Muscle of leg (tissue), 11 donors: ENCODE results near the gene POU3F1. TPM values are rescaled to one million over a fixed set of nuclear protein-coding genes. Genes with fewer than 3 reads are reported as not detected.
A peak's percentile ranks its signal among the peaks of the same experiment; 100 is the strongest.

Experiments
- DNase-seq: peaks from one replicate; pipeline ENCODE4 v3.0.0; 2013
- H3K27ac ChIP-seq: one replicate; pipeline ENCODE4 v1.5.1; 2013; ENCODE audit warnings: mild to moderate bottlenecking, low read length, control low read depth
- H3K27me3 ChIP-seq: one replicate; pipeline ENCODE4 v1.6.1; 2013; ENCODE audit warnings: low read length; ENCODE audit not compliant: control insufficient read depth, insufficient read depth
- H3K36me3 ChIP-seq: one replicate; pipeline ENCODE4 v1.6.1; 2013; ENCODE audit warnings: low read length; ENCODE audit not compliant: control insufficient read depth, insufficient read depth
- H3K4me1 ChIP-seq: one replicate; pipeline ENCODE4 v1.6.1; 2013; ENCODE audit warnings: low read length; ENCODE audit not compliant: control insufficient read depth, insufficient read depth
- H3K4me3 ChIP-seq: one replicate; pipeline ENCODE4 v1.5.1; 2013; ENCODE audit warnings: low read length, control low read depth
- H3K9me3 ChIP-seq: replicated peaks from 2 replicates; pipeline ENCODE4 v1.6.1; 2013; ENCODE audit warnings: low read depth, low read length; ENCODE audit not compliant: control insufficient read depth
- WGBS: methylation state at CpG from one replicate; pipeline ENCODE4 v1.1.5; 2013; ENCODE audit warnings: missing lambda C conversion rate; ENCODE audit not compliant: insufficient coverage; 5-methylcytosine and 5-hydroxymethylcytosine counted together
- polyA plus RNA-seq, 8 donors: library from polyadenylated mRNA; unstranded; fragments of 120-200 nt; gene quantifications; one replicate each; pipeline versions ENCODE4 v1.2.1 to v1.2.3, GENCODE V29; 2013; ENCODE audit warnings: inconsistent platforms in 1 of 8, low replicate concordance in 1 of 8; ENCODE audit not compliant: insufficient read length in 8 of 8, insufficient read depth in 1 of 8
- total RNA-seq: library from RNA; stranded (reverse); fragments of 120-200 nt; gene quantifications from one replicate; pipeline ENCODE4 v1.2.4, GENCODE V29; 2013

Gene POU3F1
- total and polyA plus RNA-seq, 9 donors: 0.68 to 1.9 (median 1.2) TPM

- no peaks in the 10 kb centered on the region for H3K9me3 ChIP-seq
- H3K36me3 ChIP-seq: peaks cover 3% of the 10 kb centered on the region
- DNase-seq: peak; percentile 91
- no peaks in the 10 kb centered on the region for H3K27me3 ChIP-seq
- H3K4me3 ChIP-seq: peak within 1 kb of the TSS; percentile 91
- 1% methylated on average over 54 of the region's 83 CpGs for WGBS
- peaks cover 73% of the 10 kb centered on the region for H3K4me1 ChIP-seq
- peak within 1 kb of the TSS; percentile 94 for H3K27ac ChIP-seq
Observed at GRCh38 chr1:38005195-38006007, 41.2 kb downstream of the POU3F1 start, which contains the start of gene FHL3. TSS of gene FHL3 (minus strand) at chr1:38005514. CDS start at chr1:37999412, 6,102 bp downstream.

- Histone ChIP-seq H3K27me3 (no peaks in the 10 kb centered on the region), H3K36me3 (peaks cover 3% of the 10 kb centered on the region), H3K27ac (peak overlapping the region; percentile 94), H3K4me3 (peak overlapping the region; percentile 91), H3K4me1 (peaks cover 73% of the 10 kb centered on the region), H3K9me3 (no peaks in the 10 kb centered on the region)
- peak; percentile 35 for DNase-seq
- WGBS: 2% methylated on average over 21 of the region's 26 CpGs
Observed at GRCh38 chr1:38004284-38005108, 42.1 kb downstream of the POU3F1 start.

GRCh38 chr1:38003261-38004250 is 43.0 kb downstream of the POU3F1 start:
- H3K4me1 ChIP-seq: peaks cover 74% of the 10 kb centered on the region
- H3K27me3 ChIP-seq: no peaks in the 10 kb centered on the region
- H3K4me3 ChIP-seq: peak overlapping the region; percentile 91
- no peaks in the 10 kb centered on the region for H3K9me3 ChIP-seq
- DNase-seq: peak; percentile 81
- peaks cover 11% of the 10 kb centered on the region for H3K36me3 ChIP-seq
- WGBS: 32% methylated on average over 4 of the region's 8 CpGs
- H3K27ac ChIP-seq: peak overlapping the region; percentile 94

DNA sequence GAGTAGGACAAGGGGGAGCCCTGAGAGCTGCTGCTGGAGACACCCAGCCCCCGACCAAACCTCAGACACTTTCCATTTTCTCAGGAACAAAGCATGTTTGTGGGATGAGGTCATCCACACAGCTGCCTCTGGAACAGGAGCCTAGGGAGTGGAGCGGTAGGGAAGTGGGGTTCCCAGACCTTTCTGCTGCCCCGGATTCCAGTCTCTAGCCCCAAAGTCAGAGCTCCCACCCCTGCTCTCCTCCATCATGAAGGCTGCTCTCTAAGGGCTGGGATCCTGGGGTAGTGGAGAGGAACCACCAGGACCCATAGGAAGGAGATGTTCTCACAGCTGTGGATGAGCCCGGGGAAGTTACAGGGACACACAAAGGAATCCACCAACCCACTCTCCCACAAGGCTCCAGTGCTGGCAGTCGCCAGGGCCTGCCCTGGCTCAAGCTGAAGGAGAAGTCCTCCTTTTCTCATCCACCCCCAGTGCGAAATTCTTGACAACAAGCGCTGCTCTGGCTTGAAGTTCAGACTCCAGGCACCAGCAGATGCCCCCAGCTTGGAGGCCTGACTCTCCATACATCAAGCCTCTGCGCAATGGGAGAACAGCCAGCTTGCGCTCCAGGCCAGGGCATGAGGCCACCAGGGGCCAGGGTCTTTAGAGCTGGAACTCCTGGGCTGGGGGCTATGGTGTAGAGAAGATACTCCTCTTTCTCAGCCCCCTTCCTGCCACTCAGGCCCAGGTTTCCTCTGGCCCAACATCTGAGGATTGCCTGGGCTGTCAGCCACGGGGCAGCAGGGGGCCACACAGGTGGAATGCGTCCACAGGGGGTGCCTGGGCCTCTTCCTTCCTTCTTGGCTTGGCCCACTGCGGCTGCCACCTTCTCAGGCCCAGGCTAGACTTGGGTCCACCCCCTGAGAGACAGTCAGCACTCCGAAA is 45.8 kb downstream of the POU3F1 start:
- H3K4me1 ChIP-seq: peaks cover 86% of the 10 kb centered on the region
- peaks cover 31% of the 10 kb centered on the region for H3K36me3 ChIP-seq
- peak overlapping the region; percentile 9 for H3K4me3 ChIP-seq
- H3K27ac ChIP-seq: peak overlapping the region; percentile 94
- no peaks in the 10 kb centered on the region for H3K9me3 ChIP-seq
- peak; percentile 96 for DNase-seq
- 11% methylated on average over 2 of the region's 13 CpGs for WGBS
- no peaks in the 10 kb centered on the region for H3K27me3 ChIP-seq

GRCh38 chr1:38000233-38000528 is 46.4 kb downstream of the POU3F1 start:
- no peaks in the 10 kb centered on the region for H3K9me3 ChIP-seq
- WGBS: no CpG with 5 or more reads among the region's 2 CpGs
- peaks cover 89% of the 10 kb centered on the region for H3K4me1 ChIP-seq
- H3K27ac ChIP-seq: peak overlapping the region; percentile 94
- H3K36me3 ChIP-seq: peaks cover 32% of the 10 kb centered on the region
- no peak for DNase-seq
- no peaks in the 10 kb centered on the region for H3K27me3 ChIP-seq
- no peak overlapping the region for H3K4me3 ChIP-seq

- Histone ChIP-seq H3K27me3 (no peaks in the 10 kb centered on the region), H3K9me3 (no peaks in the 10 kb centered on the region), H3K4me1 (peaks cover 95% of the 10 kb centered on the region), H3K36me3 (peaks cover 38% of the 10 kb centered on the region), H3K4me3 (peak overlapping the region; percentile 8), H3K27ac (peak overlapping the region; percentile 94)
- WGBS: 0% methylated on average over 1 of the region's 9 CpGs
- peak; percentile 94 for DNase-seq
Observed at GRCh38 chr1:37999430-38000232, 47.0 kb downstream of the POU3F1 start.

DNA sequence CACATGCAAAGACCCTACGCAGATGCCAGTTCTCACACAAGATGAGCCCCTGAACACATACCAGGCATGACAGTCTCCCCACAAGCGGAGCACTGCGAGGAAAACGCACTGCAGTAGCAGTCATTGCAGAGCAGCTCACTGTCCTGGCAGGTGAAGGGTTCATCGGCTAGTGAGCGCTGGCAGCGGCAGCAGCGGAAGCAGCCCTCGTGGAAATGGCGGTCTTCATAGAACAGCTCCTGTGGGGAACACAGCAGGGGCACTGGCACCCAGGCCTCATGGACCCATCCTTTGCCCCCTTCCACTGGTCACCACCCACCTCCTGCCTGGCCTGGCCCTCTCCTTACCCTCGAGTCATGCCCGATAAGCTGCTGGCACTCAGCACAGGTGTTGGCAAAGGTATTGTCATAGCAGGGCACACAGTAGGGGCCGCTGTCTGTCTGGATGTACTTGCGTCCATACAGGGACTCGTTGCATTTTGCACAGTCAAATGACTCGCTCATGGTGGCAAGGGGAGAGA is 47.6 kb downstream of the POU3F1 start:
- Histone ChIP-seq H3K9me3 (no peaks in the 10 kb centered on the region), H3K27me3 (no peaks in the 10 kb centered on the region), H3K36me3 (peaks cover 38% of the 10 kb centered on the region), H3K4me3 (peak overlapping the region; percentile 8), H3K4me1 (peaks cover 91% of the 10 kb centered on the region), H3K27ac (peak overlapping the region; percentile 94)
- no peak for DNase-seq
- 65% methylated on average over 16 of the region's 16 CpGs for WGBS

- WGBS: 85% methylated on average over 9 of the region's 9 CpGs
- peak overlapping the region; percentile 94 for H3K27ac ChIP-seq
- DNase-seq: no peak
- H3K9me3 ChIP-seq: no peaks in the 10 kb centered on the region
- peaks cover 83% of the 10 kb centered on the region for H3K4me1 ChIP-seq
- H3K36me3 ChIP-seq: peaks cover 38% of the 10 kb centered on the region
- no peaks in the 10 kb centered on the region for H3K27me3 ChIP-seq
- H3K4me3 ChIP-seq: no peak overlapping the region
Observed at GRCh38 chr1:37998089-37998808, 48.3 kb downstream of the POU3F1 start.
